GM19025 (cell line): ENCODE results near the gene PDCD1.
"Not testable (repeated sequence)": the region's sequence is repeated elsewhere in the genome, so short reads cannot be mapped to it uniquely, and the experiment has no call there.

Experiments
- ATAC-seq: cut with Tn5 transposase; IDR thresholded peaks from one replicate; pipeline ENCODE4 v1.9.1; 2021; ENCODE audit warnings: mild to moderate bottlenecking, low read depth, moderate library complexity; ENCODE audit not compliant: unreplicated experiment

PDCD1 gene

GRCh38 chr2:241858206-241859016, at the start of gene PDCD1:
TSS of gene PDCD1 (minus strand) at chr2:241858894. CDS start at chr2:241858838, 56 bp downstream.
- peak; percentile 36 for ATAC-seq

DNA sequence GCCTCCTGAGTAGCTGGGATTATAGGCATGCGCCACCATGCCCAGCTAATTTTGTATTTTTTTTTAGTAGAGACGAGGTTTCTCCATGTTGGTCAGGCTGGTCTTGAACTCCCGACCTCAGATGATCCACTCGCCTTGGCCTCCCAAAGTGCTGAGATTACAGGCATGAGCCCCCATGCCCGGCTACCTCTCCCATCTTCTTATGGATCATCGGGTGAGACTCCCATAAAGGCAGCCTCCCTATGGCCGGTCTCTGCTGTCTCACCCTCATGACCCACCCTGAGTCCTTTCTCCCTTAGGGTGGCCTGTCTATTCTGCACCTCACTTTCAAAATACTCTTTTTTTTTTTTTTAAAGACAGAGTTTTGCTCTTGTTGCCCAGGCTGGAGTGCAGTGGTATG, 49.1 kb upstream of the PDCD1 start:
- not testable (repeated sequence) for ATAC-seq

- ATAC-seq = no peak
These were observed 48.3 kb upstream of the PDCD1 start for GRCh38 chr2:241906826-241907570.

DNA sequence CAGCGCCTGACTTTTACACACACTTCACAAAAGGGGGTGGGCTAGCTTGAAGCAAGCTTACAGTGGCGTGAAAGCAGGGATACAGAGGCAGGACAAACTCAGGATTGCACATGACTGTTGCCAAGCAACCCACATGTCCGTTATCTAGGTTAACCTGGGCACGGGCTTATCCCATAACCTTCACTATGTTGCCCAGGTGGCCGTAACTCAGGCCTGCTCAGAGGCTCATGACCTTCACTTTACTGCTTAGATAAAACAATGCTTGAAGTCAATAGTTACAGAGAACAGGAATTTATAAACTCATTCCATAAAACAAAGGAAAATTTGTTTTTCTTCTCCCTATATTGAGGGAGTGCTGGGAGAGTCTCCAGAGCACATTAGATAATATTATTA, 47.7 kb upstream of the PDCD1 start:
- ATAC-seq = not testable (repeated sequence)

DNA sequence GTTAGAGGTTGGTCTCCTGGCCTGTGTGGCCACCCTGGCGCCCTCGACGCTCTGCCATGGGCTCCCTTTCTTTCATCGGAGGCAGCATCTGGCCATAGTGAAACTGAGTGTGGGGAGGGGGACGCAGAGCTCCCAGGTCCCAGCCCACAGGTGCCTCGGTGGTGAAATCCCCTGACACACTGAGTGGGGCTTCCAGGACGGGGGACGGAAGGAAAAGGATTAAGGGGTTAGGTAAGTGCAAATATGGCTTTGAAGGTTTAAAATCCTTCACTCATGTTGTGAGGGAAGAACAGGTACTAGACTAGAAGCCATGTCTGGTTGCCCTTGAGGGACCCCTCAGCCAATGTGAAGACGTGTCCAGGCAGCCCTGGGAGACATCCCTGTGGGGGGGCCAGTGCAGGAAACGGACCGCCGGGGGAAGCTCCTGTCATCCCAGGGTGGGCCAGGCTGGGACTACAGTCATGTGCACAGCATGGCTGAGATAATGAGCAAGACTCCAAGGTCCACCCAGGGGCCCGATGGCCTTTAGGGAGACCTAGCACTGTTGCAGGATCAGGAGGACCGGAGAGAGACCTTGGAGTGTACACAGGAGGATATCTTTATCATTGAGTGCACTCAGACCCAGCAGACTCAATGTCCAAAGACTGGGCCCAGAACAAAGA, 47.2 kb upstream of the PDCD1 start:
- ATAC-seq = no peak

- ATAC-seq = no peak
These were observed 46.4 kb upstream of the PDCD1 start for GRCh38 chr2:241904791-241905710.

GRCh38 chr2:241904011-241904718, 45.5 kb upstream of the PDCD1 start:
- no peak for ATAC-seq

GRCh38 chr2:241903121-241904010, 44.7 kb upstream of the PDCD1 start:
- no peak for ATAC-seq

GRCh38 chr2:241902357-241902991, 43.8 kb upstream of the PDCD1 start:
- no peak for ATAC-seq

- ATAC-seq = no peak
These were observed 43.0 kb upstream of the PDCD1 start for GRCh38 chr2:241901500-241902351.

- ATAC-seq = no peak
These were observed 42.3 kb upstream of the PDCD1 start for GRCh38 chr2:241901018-241901380.

- ATAC-seq = no peak
These were observed 41.7 kb upstream of the PDCD1 start for GRCh38 chr2:241900251-241901017.

DNA sequence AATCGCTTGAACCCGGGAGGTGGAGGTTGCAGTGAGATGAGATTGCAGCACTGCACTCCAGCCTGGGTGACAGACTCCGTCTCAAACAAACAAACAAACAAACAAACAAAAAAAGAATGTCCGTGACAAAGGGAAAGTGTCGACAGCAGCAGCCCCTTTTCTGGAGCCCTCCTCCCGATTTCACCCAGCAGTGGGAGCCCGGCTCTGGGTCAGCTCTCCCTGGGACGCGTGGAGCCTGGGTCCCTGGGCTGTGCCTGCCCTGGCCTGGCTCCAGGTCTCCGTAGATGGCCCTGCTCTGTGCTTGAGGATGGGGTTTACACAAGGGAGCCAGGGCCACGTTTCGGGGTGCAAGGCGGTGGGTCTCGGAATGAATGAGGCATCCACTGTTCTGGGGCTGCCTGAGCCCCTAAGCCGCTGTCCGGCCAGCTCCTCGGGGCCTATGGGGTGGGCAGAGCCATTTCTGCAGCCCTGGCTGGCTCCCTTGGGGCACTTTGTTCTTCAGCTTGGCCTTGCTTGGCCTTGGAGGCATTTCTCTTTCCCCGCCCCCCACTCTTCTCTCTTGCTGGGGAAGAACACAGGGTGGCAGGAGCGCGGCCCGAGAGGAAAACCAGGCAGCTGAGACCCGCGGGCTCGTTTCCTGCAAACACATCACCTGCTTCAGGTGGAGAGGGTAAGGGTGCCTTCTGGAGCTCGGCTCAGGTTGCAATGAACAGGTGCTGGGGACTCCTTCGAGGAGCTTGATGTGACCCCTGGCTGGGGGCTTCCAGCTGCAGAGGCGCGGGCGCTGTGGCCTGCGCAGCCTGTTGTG, 40.0 kb upstream of the PDCD1 start:
- ATAC-seq = no peak

DNA sequence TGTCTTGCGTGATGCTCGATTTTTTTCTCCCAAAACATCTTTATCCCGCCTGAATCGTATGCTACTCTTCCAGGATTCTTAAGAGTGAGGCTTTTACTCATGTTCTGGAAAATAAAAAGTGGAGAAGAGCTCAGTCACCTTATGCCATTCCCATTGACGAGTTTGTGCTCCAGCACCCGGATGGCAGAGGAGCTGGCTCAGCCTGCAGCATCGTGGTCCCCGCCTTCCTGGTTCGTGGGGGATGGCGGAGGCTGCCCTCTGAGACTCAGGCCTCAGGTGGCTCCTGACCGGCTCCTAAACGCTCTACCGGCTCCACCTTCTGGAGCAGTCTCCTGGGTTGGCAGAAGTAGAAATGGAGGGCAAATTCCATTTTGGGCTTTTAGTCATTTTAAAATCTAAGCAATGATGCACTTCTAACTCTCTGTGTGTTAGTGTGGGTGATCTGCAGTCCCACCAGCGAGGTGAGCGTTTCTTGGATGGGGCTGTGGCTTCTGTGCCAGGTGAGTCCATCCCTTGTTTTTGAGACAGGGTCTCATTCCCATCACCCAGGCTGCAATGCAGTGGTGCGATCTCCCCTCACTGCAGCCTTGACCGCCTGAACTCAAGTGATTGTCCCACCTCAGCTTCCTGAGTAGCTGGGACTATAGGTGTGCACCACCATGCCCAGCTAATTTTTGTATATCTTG, 38.7 kb upstream of the PDCD1 start:
- ATAC-seq = no peak

DNA sequence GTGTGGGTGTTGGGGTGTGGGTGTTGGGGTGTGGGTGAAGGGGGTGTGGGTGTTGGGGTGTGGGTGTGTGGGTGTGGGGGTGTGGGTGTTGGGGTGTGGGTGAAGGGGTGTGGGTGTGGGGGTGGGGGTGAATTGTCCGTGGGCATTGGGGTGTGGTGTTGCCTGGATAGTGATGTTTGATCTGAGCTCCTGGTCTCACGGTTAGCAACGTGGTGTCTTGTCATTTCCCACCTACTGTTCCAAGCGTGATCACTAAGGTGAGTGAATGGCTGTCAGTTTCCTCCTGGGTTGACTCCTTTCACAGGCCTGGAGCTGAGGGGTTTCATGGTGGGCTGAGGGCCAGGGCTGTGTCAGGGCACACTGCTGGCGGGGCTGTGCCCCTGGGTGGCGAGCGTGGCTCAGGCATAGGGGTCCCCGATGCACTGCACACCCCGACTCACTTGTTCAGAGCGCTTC, 38.1 kb upstream of the PDCD1 start:
- ATAC-seq = no peak
